MM.1S (cell line): ENCODE measurements around the gene TMEM229A.

Source experiments
- CTCF ChIP-seq: fragments of 300-600 bp; sonication (generic); IDR thresholded peaks from 2 replicates; pipeline ENCODE4 v1.5.1; 2016; ENCODE audit warnings: antibody characterized with exemption, low read length, mixed read lengths
- EZH2 ChIP-seq: fragments of 300-600 bp; sonication (generic); optimal IDR thresholded peaks from 2 replicates; pipeline ENCODE3; 2017; ENCODE audit warnings: low read depth, mild to moderate bottlenecking, antibody characterized with exemption, low read length, mixed read lengths

GRCh38 chr7:123998921-123999320, 33.9 kb downstream of the TMEM229A start:
- no peak for TF ChIP-seq EZH2
- no peak for TF ChIP-seq CTCF
